Measurements from ENCODE around the gene CCL26.

The CCL26 gene

GRCh38 chr7:75772081-75773077 lies at the start of gene CCL26:
CCL26 (minus strand) TSS chr7:75772211; CDS start chr7:75772176, 35 bp downstream.
- TF ChIP-seq POLR2A (IDR thresholded peaks at IDR 0.05; ENCODE audit: low read length) (no peak), GATA1 (IDR thresholded peaks at IDR 0.05; ENCODE audit: low read depth, low read length) (no peak)
- peak in 1 of 2 experiments; percentile 4 for DNase-seq

GRCh38 chr7:75820688-75821087 lies 48.7 kb upstream of the CCL26 start:
- no peak for DNase-seq

GRCh38 chr7:75819711-75820110 lies 47.7 kb upstream of the CCL26 start:
- TF ChIP-seq POLR2A (IDR thresholded peaks at IDR 0.05; ENCODE audit: low read length): no peak
- no peak for TF ChIP-seq GATA1 (IDR thresholded peaks at IDR 0.05; ENCODE audit: low read depth, low read length)

More at GRCh38 chr7:75820688-75821087, 48.7 kb upstream of the CCL26 start:
- TF ChIP-seq POLR2A (IDR thresholded peaks at IDR 0.05; ENCODE audit: low read length) (no peak), GATA1 (IDR thresholded peaks at IDR 0.05; ENCODE audit: low read depth, low read length) (no peak)

GRCh38 chr7:75818472-75818871 lies 46.5 kb upstream of the CCL26 start:
- TF ChIP-seq GATA1 (IDR thresholded peaks at IDR 0.05; ENCODE audit: low read depth, low read length): no peak
- no peak for TF ChIP-seq POLR2A (IDR thresholded peaks at IDR 0.05; ENCODE audit: low read length)
- DNase-seq: no peak

More at GRCh38 chr7:75819711-75820110, 47.7 kb upstream of the CCL26 start:
- no peak for DNase-seq

GRCh38 chr7:75817116-75817515 lies 45.1 kb upstream of the CCL26 start:
- DNase-seq: no peak
- TF ChIP-seq POLR2A (IDR thresholded peaks at IDR 0.05; ENCODE audit: low read length): no peak
- TF ChIP-seq GATA1 (IDR thresholded peaks at IDR 0.05; ENCODE audit: low read depth, low read length): no peak

- no peak for TF ChIP-seq GATA1 (IDR thresholded peaks at IDR 0.05; ENCODE audit: low read depth, low read length)
- no peak for TF ChIP-seq POLR2A (IDR thresholded peaks at IDR 0.05; ENCODE audit: low read length)
- DNase-seq: no peak
Measured at GRCh38 chr7:75815418-75816064, 43.5 kb upstream of the CCL26 start.

GRCh38 chr7:75814407-75814947 lies 42.5 kb upstream of the CCL26 start:
- DNase-seq: no peak
- TF ChIP-seq POLR2A (IDR thresholded peaks at IDR 0.05; ENCODE audit: low read length) (no peak), GATA1 (IDR thresholded peaks at IDR 0.05; ENCODE audit: low read depth, low read length) (no peak)

GRCh38 chr7:75813781-75814236 lies 41.8 kb upstream of the CCL26 start, which contains the start of gene CCL24:
CCL24 (minus strand) TSS chr7:75813806; CDS start chr7:75813715, 91 bp downstream.
- TF ChIP-seq GATA1 (IDR thresholded peaks at IDR 0.05; ENCODE audit: low read depth, low read length): no peak
- no peak for TF ChIP-seq POLR2A (IDR thresholded peaks at IDR 0.05; ENCODE audit: low read length)
- DNase-seq: no peak

- TF ChIP-seq POLR2A (IDR thresholded peaks at IDR 0.05; ENCODE audit: low read length): no peak
- no peak for TF ChIP-seq GATA1 (IDR thresholded peaks at IDR 0.05; ENCODE audit: low read depth, low read length)
- DNase-seq: no peak
Measured at GRCh38 chr7:75813084-75813483, 41.1 kb upstream of the CCL26 start.

- DNase-seq: no peak
- no peak for TF ChIP-seq GATA1 (IDR thresholded peaks at IDR 0.05; ENCODE audit: low read depth, low read length)
- no peak for TF ChIP-seq POLR2A (IDR thresholded peaks at IDR 0.05; ENCODE audit: low read length)
Measured at GRCh38 chr7:75811894-75812678, 40.1 kb upstream of the CCL26 start.

GRCh38 chr7:75809396-75809795 lies 37.4 kb upstream of the CCL26 start:
- DNase-seq: no peak
- TF ChIP-seq POLR2A (IDR thresholded peaks at IDR 0.05; ENCODE audit: low read length) (no peak), GATA1 (IDR thresholded peaks at IDR 0.05; ENCODE audit: low read depth, low read length) (no peak)

- no peak for TF ChIP-seq GATA1 (IDR thresholded peaks at IDR 0.05; ENCODE audit: low read depth, low read length)
- no peak for TF ChIP-seq POLR2A (IDR thresholded peaks at IDR 0.05; ENCODE audit: low read length)
- no peak for DNase-seq
Measured at GRCh38 chr7:75808106-75808505, 36.1 kb upstream of the CCL26 start.

- TF ChIP-seq GATA1 (IDR thresholded peaks at IDR 0.05; ENCODE audit: low read depth, low read length) (no peak), POLR2A (IDR thresholded peaks at IDR 0.05; ENCODE audit: low read length) (no peak)
- DNase-seq: no peak
Measured at GRCh38 chr7:75807452-75807851, 35.4 kb upstream of the CCL26 start.

Data from erythroblast (primary cell).